Activated CD8-positive, alpha-beta T cell treated with anti-CD3 and anti-CD28 coated beads for 36 hours (primary cell): ENCODE measurements around the gene ZBTB12. TPM values are rescaled to one million over a fixed set of nuclear protein-coding genes. Genes with fewer than 3 reads are reported as not detected.

Experiments used
- ATAC-seq: fragments of 200-7000 bp; cut with Tn5 transposase; one replicate; pipeline ENCODE4 v1.10.0; 2021; ENCODE audit warnings: mild to moderate bottlenecking, moderate library complexity
- CTCF ChIA-PET: fragments of 350-600 bp; sonication (Branson Sonifier 250); formaldehyde crosslinking; loops from one replicate; lab custom pipeline; 2021; ENCODE audit warnings: antibody characterized with exemption; lab: Charles Lee
- POLR2A ChIA-PET: fragments of 350-600 bp; sonication (Branson Sonifier 250); formaldehyde crosslinking; loops from one replicate; lab custom pipeline; 2021; ENCODE audit warnings: antibody characterized with exemption; lab: Charles Lee
- DNase-seq: peaks from one replicate; pipeline ENCODE4 v3.0.0-alpha.2; 2020
- H3K27ac Mint-ChIP-seq: one replicate; pipeline ENCODE4 v1.8.0; 2021; ENCODE audit warnings: mild to moderate bottlenecking, mixed read lengths
- H3K27me3 Mint-ChIP-seq: one replicate; pipeline ENCODE4 v1.8.0; 2021; ENCODE audit warnings: mixed read lengths
- H3K36me3 Mint-ChIP-seq: one replicate; pipeline ENCODE4 v1.8.0; 2021; ENCODE audit warnings: low read depth, mixed read lengths
- H3K4me1 Mint-ChIP-seq: one replicate; pipeline ENCODE4 v1.8.0; 2021; ENCODE audit warnings: low read depth, mixed read lengths
- H3K4me3 Mint-ChIP-seq: one replicate; pipeline ENCODE4 v1.8.0; 2021; ENCODE audit warnings: mild to moderate bottlenecking, moderate library complexity, mixed read lengths
- H3K9me3 Mint-ChIP-seq: one replicate; pipeline ENCODE4 v1.8.0; 2021; ENCODE audit warnings: mixed read lengths
- CTCF ChIP-seq: fragments of 200-600 bp; IDR thresholded peaks from one replicate; pipeline ENCODE4 v1.8.0; 2022; ENCODE audit warnings: antibody characterized with exemption, mild to moderate bottlenecking
- intact Hi-C: fragments of 100-400 bp; cut with micrococcal nuclease; formaldehyde crosslinking; loops from one replicate; pipeline ENCODE4 v1.10.0; 2022
- total RNA-seq, 2 experiments: library from RNA; stranded (reverse); gene quantifications; one replicate each; pipeline ENCODE4 v1.2.3, GENCODE V29; 2021

The ZBTB12 gene
- total RNA-seq, 2 experiments from 2014 or later = 1.8 to 2.1 TPM

- Mint-ChIP-seq H3K4me3 (no peak overlapping the region), H3K27ac (no peak overlapping the region), H3K9me3 (no peaks in the 10 kb centered on the region), H3K36me3 (peaks cover 2% of the 10 kb centered on the region), H3K4me1 (peaks cover 28% of the 10 kb centered on the region), H3K27me3 (peaks cover 6% of the 10 kb centered on the region)
- ChIA-PET CTCF (interaction anchor here (0.9 to 2.3 kb wide), 2 partner anchors 11 to 49 kb away, joined by 3 to 12 read pairs; no protein-coding TSS in a partner anchor), POLR2A (interaction anchor here (1.1 to 1.4 kb wide), 3 partner anchors 21 to 68 kb away, joined by 3 to 4 read pairs (median 3); partner anchors contain the start of genes DXO and SKIC2)
- DNase-seq (no peak), ATAC-seq (no peak)
- TF ChIP-seq CTCF = no peak
- intact Hi-C loops = no loop called here
These were observed 2.1 kb upstream of the ZBTB12 start for GRCh38 chr6:31903957-31904356.

- no peak for TF ChIP-seq CTCF
- Mint-ChIP-seq H3K4me3 (peak overlapping the region; percentile 80), H3K36me3 (peaks cover 3% of the 10 kb centered on the region), H3K27me3 (peaks cover 3% of the 10 kb centered on the region), H3K4me1 (peaks cover 28% of the 10 kb centered on the region), H3K9me3 (no peaks in the 10 kb centered on the region), H3K27ac (peak overlapping the region; percentile 38)
- ChIA-PET POLR2A (interaction anchor here (2.1 kb wide), 1 partner anchor 57 kb away, joined by 9 read pairs; the partner anchor contains the start of genes NELFE and SKIC2), CTCF (interaction anchor here (1.2 kb wide), 1 partner anchor 12 kb away, joined by 3 read pairs; no protein-coding TSS in a partner anchor)
- intact Hi-C loops = no loop called here
- DNase-seq = peak; percentile 78
- ATAC-seq = peak; percentile 10
These were observed 402 bp downstream of the ZBTB12 start for GRCh38 chr6:31901415-31901952.

- ChIA-PET POLR2A (interaction anchor here (2.1 kb wide), 1 partner anchor 58 kb away, joined by 9 read pairs; the partner anchor contains the start of genes NELFE and SKIC2), CTCF (no interaction called here)
- Mint-ChIP-seq H3K27me3 (no peaks in the 10 kb centered on the region), H3K27ac (no peak overlapping the region), H3K9me3 (no peaks in the 10 kb centered on the region), H3K4me3 (peak overlapping the region; percentile 80), H3K4me1 (peaks cover 31% of the 10 kb centered on the region), H3K36me3 (peaks cover 3% of the 10 kb centered on the region)
- TF ChIP-seq CTCF = no peak
- ATAC-seq = no peak
- no peak for DNase-seq
- intact Hi-C loops = no loop called here
These were observed 920 bp downstream of the ZBTB12 start for GRCh38 chr6:31900917-31901414.

GRCh38 chr6:31899882-31900722, 1.8 kb downstream of the ZBTB12 start:
- ATAC-seq (no peak), DNase-seq (peak; percentile 34)
- TF ChIP-seq CTCF = no peak
- peaks cover 36% of the 10 kb centered on the region for H3K4me1 Mint-ChIP-seq
- H3K9me3 Mint-ChIP-seq = no peaks in the 10 kb centered on the region
- POLR2A ChIA-PET = interaction anchor here (2.1 kb wide), 1 partner anchor 59 kb away, joined by 9 read pairs; the partner anchor contains the start of genes NELFE and SKIC2
- H3K36me3 Mint-ChIP-seq = peaks cover 7% of the 10 kb centered on the region
- no peaks in the 10 kb centered on the region for H3K27me3 Mint-ChIP-seq
- intact Hi-C loops = no loop called here
- H3K27ac Mint-ChIP-seq = no peak overlapping the region
- CTCF ChIA-PET = no interaction called here
- peak overlapping the region; percentile 28 for H3K4me3 Mint-ChIP-seq
